GM12878 (cell line): ENCODE measurements around the gene SORCS2. TPM values are rescaled to one million over a fixed set of nuclear protein-coding genes. Genes with fewer than 3 reads are reported as not detected.

Source experiments
- ATAC-seq: fragments of 200-7000 bp; cut with Tn5 transposase; 3 replicates; pipeline ENCODE4 v1.9.1; 2020; ENCODE audit warnings: mild to moderate bottlenecking, moderate library complexity
- BruUV-seq: library from RNA; stranded (reverse); fragments of 400-500 nt; replicated peaks from 2 replicates; lab custom pipeline; 2021; lab: Mats Ljungman, UMichigan
- CTCF ChIA-PET: fragments of 300-600 bp; sonication (Branson Sonifier 250); formaldehyde crosslinking; extraction: SDS; loops from one replicate; lab custom pipeline; 2021; ENCODE audit warnings: inconsistent platforms; lab: Yijun Ruan, JAX
- POLR2A ChIA-PET: fragments of 350-600 bp; formaldehyde crosslinking; extraction: SDS; loops from one replicate; lab custom pipeline; 2021; ENCODE audit warnings: inconsistent platforms; lab: Charles Lee
- RAD21 ChIA-PET: fragments of 300-600 bp; sonication (Branson Sonifier 250); formaldehyde crosslinking; loops from one replicate; lab custom pipeline; 2023; ENCODE audit warnings: antibody characterized with exemption; ENCODE audit not compliant: unreplicated experiment; lab: Charles Lee
- SMC1A ChIA-PET: fragments of 300-600 bp; sonication (Branson Sonifier 250); formaldehyde crosslinking; loops from one replicate; lab custom pipeline; 2023; ENCODE audit not compliant: unreplicated experiment, uncharacterized antibody; lab: Charles Lee
- DNase-seq: peaks from one replicate; pipeline ENCODE4 v3.0.0-alpha.2; 2011; ENCODE audit warnings: low read depth, low spot score
- FAIRE-seq: peaks from 3 replicates; lab custom pipeline; 2011; peaks lifted over from hg19 to GRCh38; lab: Jason Lieb, UNC
- H2AFZ ChIP-seq: 2 replicates; pipeline ENCODE4 v1.6.0; 2011; ENCODE audit warnings: low read depth, low read length, control low read depth; ENCODE audit not compliant: control insufficient read depth
- H3K27ac ChIP-seq: 2 replicates; pipeline ENCODE4 v1.5.1; 2011; ENCODE audit warnings: control low read depth; ENCODE audit not compliant: control insufficient read depth, insufficient read depth
- H3K27me3 ChIP-seq, 2 experiments: replicated peaks in 1 of 2; 2 replicates each; pipeline versions ENCODE4 v1.6.0 to v1.6.1; 2011; ENCODE audit warnings: low read length in 1 of 2; ENCODE audit not compliant: control insufficient read depth in 2 of 2, insufficient read depth in 2 of 2
- H3K36me3 ChIP-seq, 2 experiments: 2 replicates each; pipeline ENCODE4 v1.5.1; 2011; ENCODE audit warnings: low read length in 1 of 2; ENCODE audit not compliant: control insufficient read depth in 2 of 2, insufficient read depth in 2 of 2
- H3K4me1 ChIP-seq: 2 replicates; pipeline ENCODE4 v1.6.1; 2011; ENCODE audit warnings: mild to moderate bottlenecking, low read length, moderate library complexity, mixed read lengths; ENCODE audit not compliant: control insufficient read depth, insufficient read depth
- H3K4me2 ChIP-seq: 2 replicates; pipeline ENCODE4 v1.6.0; 2011; ENCODE audit warnings: control low read depth; ENCODE audit not compliant: control insufficient read depth, insufficient read depth
- H3K4me3 ChIP-seq: fragments of 200-600 bp; sonication (generic); 2 replicates; pipeline ENCODE4 v1.5.1; 2016
- H3K79me2 ChIP-seq: 2 replicates; pipeline ENCODE4 v1.6.0; 2011; ENCODE audit warnings: low read length; ENCODE audit not compliant: control insufficient read depth, insufficient read depth
- H3K9ac ChIP-seq: 2 replicates; pipeline ENCODE4 v1.8.0; 2011; ENCODE audit warnings: low read length, control low read depth, mixed read lengths; ENCODE audit not compliant: control insufficient read depth, insufficient read depth
- H3K9me3 ChIP-seq: replicated peaks from 3 replicates; pipeline ENCODE4 v1.5.1; 2011; ENCODE audit warnings: mild to moderate bottlenecking, low read length; ENCODE audit not compliant: control insufficient read depth, insufficient read depth
- H4K20me1 ChIP-seq: 2 replicates; pipeline ENCODE4 v1.6.0; 2011; ENCODE audit not compliant: control insufficient read depth, insufficient read depth
- CBX5 ChIP-seq: sonication (generic); IDR thresholded peaks from 2 replicates; pipeline ENCODE4 v1.6.1; 2016; ENCODE audit warnings: low read depth, moderate library complexity, mild to moderate bottlenecking, inconsistent platforms
- CHD1 ChIP-seq: IDR thresholded peaks from 2 replicates; pipeline ENCODE4 v1.6.1; 2012; ENCODE audit warnings: low read depth, low read length, improper control_type of control experiment
- EP300 ChIP-seq, 2 experiments: fragments of 150-350 bp in 1 of 2; IDR thresholded peaks; 2 replicates each; pipeline ENCODE4 v1.6.1; 2011 to 2012; ENCODE audit warnings: low read depth in 2 of 2, low read length in 2 of 2, borderline replicate concordance in 1 of 2, improper control_type of control experiment in 1 of 2, inconsistent platforms in 1 of 2; ENCODE audit not compliant: control insufficient read depth in 1 of 2
- ETV6 ChIP-seq, 2 experiments: fragments of 450-650 bp in 1 of 2; IDR thresholded peaks in 1 of 2; conservative IDR thresholded peaks in 1 of 2; 2 replicates each; pipeline ENCODE4 v1.6.1; 2014; ENCODE audit warnings: antibody characterized with exemption in 1 of 2, borderline replicate concordance in 1 of 2, low read depth in 1 of 2, mild to moderate bottlenecking in 1 of 2, moderate library complexity in 1 of 2
- IRF5 ChIP-seq: fragments of 450-650 bp; IDR thresholded peaks from 2 replicates; pipeline ENCODE4 v1.6.1; 2017; ENCODE audit warnings: borderline replicate concordance
- JUND ChIP-seq: IDR thresholded peaks from 2 replicates; pipeline ENCODE4 v1.6.1; 2012; ENCODE audit warnings: low read depth, mild to moderate bottlenecking, low read length, improper control_type of control experiment, moderate library complexity
- KAT2A ChIP-seq: conservative IDR thresholded peaks from 2 replicates; pipeline ENCODE4 v1.6.1; 2011; ENCODE audit warnings: low read depth, low read length; ENCODE audit not compliant: control insufficient read depth
- NR2C2 ChIP-seq: IDR thresholded peaks from 2 replicates; pipeline ENCODE4 v1.6.1; 2011; ENCODE audit warnings: borderline replicate concordance, low read depth; ENCODE audit not compliant: control insufficient read depth, insufficient read length
- POLR2A ChIP-seq: IDR thresholded peaks from 2 replicates; pipeline ENCODE4 v1.6.1; 2011; ENCODE audit warnings: low read depth, mild to moderate bottlenecking, low read length
- POLR2AphosphoS5 ChIP-seq: IDR thresholded peaks from 2 replicates; pipeline ENCODE4 v1.6.1; 2011; ENCODE audit warnings: mild to moderate bottlenecking, low read length, inconsistent platforms
- RAD51 ChIP-seq: fragments of 450-650 bp; IDR thresholded peaks from 2 replicates; pipeline ENCODE4 v1.6.1; 2016; ENCODE audit warnings: moderate library complexity, mild to moderate bottlenecking, inconsistent platforms
- SKIL ChIP-seq: fragments of 450-650 bp; IDR thresholded peaks from 2 replicates; pipeline ENCODE4 v1.6.1; 2017; ENCODE audit warnings: mild to moderate bottlenecking, low read depth, inconsistent platforms; ENCODE audit not compliant: poor library complexity, severe bottlenecking
- SREBF2 ChIP-seq: IDR thresholded peaks from 2 replicates; pipeline ENCODE4 v1.6.1; 2012; ENCODE audit warnings: mild to moderate bottlenecking, low read length
- SRF ChIP-seq, 2 experiments: IDR thresholded peaks; 2 replicates each; pipeline ENCODE4 v1.6.1; 2011; ENCODE audit warnings: low read depth in 2 of 2, low read length in 2 of 2, mild to moderate bottlenecking in 1 of 2, moderate library complexity in 1 of 2
- STAT3 ChIP-seq: IDR thresholded peaks from 2 replicates; pipeline ENCODE4 v1.6.1; 2011; ENCODE audit warnings: low read depth, low read length, improper control_type of control experiment
- SUZ12 ChIP-seq: fragments of 200-600 bp; sonication (generic); IDR thresholded peaks from one replicate; pipeline ENCODE4 v1.6.1; 2018; ENCODE audit warnings: antibody characterized with exemption, mild to moderate bottlenecking; ENCODE audit not compliant: unreplicated experiment
- TCF7 ChIP-seq: IDR thresholded peaks from 2 replicates; pipeline ENCODE4 v1.6.1; 2014; ENCODE audit warnings: antibody characterized with exemption, borderline replicate concordance
- ZBTB33 ChIP-seq: fragments of 450-650 bp; IDR thresholded peaks from 2 replicates; pipeline ENCODE4 v1.6.1; 2017; ENCODE audit warnings: mild to moderate bottlenecking
- ZNF207 ChIP-seq: fragments of 450-650 bp; IDR thresholded peaks from 2 replicates; pipeline ENCODE4 v1.6.1; 2014; ENCODE audit warnings: antibody characterized with exemption, mild to moderate bottlenecking, borderline replicate concordance
- WGBS: methylation state at CpG from one replicate; pipeline ENCODE4 v1.1.6; 2016; ENCODE audit warnings: low lambda C conversion rate; ENCODE audit not compliant: insufficient replicate concordance, insufficient coverage; ENCODE audit errors: missing lambda C conversion rate; 5-methylcytosine and 5-hydroxymethylcytosine counted together
- in situ Hi-C: fragments of 300-500 bp; cut with MboI; formaldehyde crosslinking; loops from 9 replicates; pipeline ENCODE4 v1.14.3; 2018; ENCODE audit warnings: mixed read lengths
- intact Hi-C: fragments of 100-400 bp; cut with micrococcal nuclease; formaldehyde crosslinking; loops from one replicate; pipeline ENCODE4 v1.14.2; 2022; ENCODE audit not compliant: unreplicated experiment
- polyA plus RNA-seq, 11 experiments: library from polyadenylated mRNA; depleted of rRNA in 4 of 11; unstranded in 6 of 11; stranded (reverse) in 5 of 11; fragments of >200 nt; fragmentation: Nextera tagmentation in 4 of 11; fragmentation: Illumina TruSeq in 1 of 11; extraction: Ambion mirVana in 4 of 11; extraction: Trizol in 1 of 11; gene quantifications; 1 replicate in 1 of 11; 2 replicates in 10 of 11; pipeline versions ENCODE4 v1.2.1 to v1.2.3, GENCODE V29; 2011 to 2016; ENCODE audit warnings: inconsistent platforms in 2 of 11, missing spikeins in 2 of 11, low read depth in 1 of 11
- total RNA-seq, 4 experiments: library from RNA; depleted of rRNA in 3 of 4; stranded (reverse); fragments of >200 nt in 3 of 4; fragmentation: Illumina TruSeq in 1 of 4; extraction: Trizol in 1 of 4; gene quantifications; 2 replicates each; pipeline versions ENCODE4 v1.2.1 to v1.2.3, GENCODE V29; 2013 to 2021

SORCS2 gene
- total and polyA plus RNA-seq, 10 of the 15 experiments (the other 5 are each of a cell fraction or from before 2014, with no cell fraction given): 0.01 to 0.15 (median 0.05) TPM; not detected in 5

GRCh38 chr4:7330811-7331681 lies 138.7 kb downstream of the SORCS2 start:
- H3K27me3 ChIP-seq: peaks cover 0 to 1% of the 10 kb centered on the region in 2 experiments; a peak in 2 of 4 replicates
- BruUV-seq: no TSS peak
- RAD21 ChIA-PET: no interaction called here
- H3K9me3 ChIP-seq: no peaks in the 10 kb centered on the region
- H3K4me3 ChIP-seq: no peak overlapping the region
- no peak overlapping the region for H3K9ac ChIP-seq
- 24% methylated on average over 22 of the region's 22 CpGs for WGBS
- no peaks in the 10 kb centered on the region for H3K36me3 ChIP-seq
- H3K4me1 ChIP-seq: no peaks in the 10 kb centered on the region
- H2AFZ ChIP-seq: no peak overlapping the region
- H3K4me2 ChIP-seq: no peak overlapping the region
- H4K20me1 ChIP-seq: no peaks in the 10 kb centered on the region
- no peak for DNase-seq
- intact Hi-C loops: no loop called here
- SMC1A ChIA-PET: no interaction called here
- no peaks in the 10 kb centered on the region for H3K79me2 ChIP-seq
- FAIRE-seq: no peak
- in situ Hi-C loops: no loop called here
- no peak overlapping the region for H3K27ac ChIP-seq
- CTCF ChIA-PET: no interaction called here
- no peak for ATAC-seq
- POLR2A ChIA-PET: no interaction called here
- TF ChIP-seq SREBF2: no peak
- no peak for TF ChIP-seq CBX5
- no peak for TF ChIP-seq SUZ12
- no peak for TF ChIP-seq STAT3
- TF ChIP-seq RAD51: no peak
- TF ChIP-seq IRF5: no peak
- no peak for TF ChIP-seq CHD1
- no peak for TF ChIP-seq ZNF207
- no peak for TF ChIP-seq JUND
- TF ChIP-seq SKIL: no peak
- TF ChIP-seq ETV6 (conservative IDR thresholded peaks at IDR 0.05 in 1 of 2, IDR thresholded peaks at IDR 0.05 in 1 of 2; ENCODE audit: borderline replicate concordance in 1 of 2, low read depth in 1 of 2): no peak
- TF ChIP-seq SRF (IDR thresholded peaks at IDR 0.05; ENCODE audit: low read depth in 2 of 2, low read length in 2 of 2): no peak
- no peak for TF ChIP-seq TCF7
- TF ChIP-seq POLR2A: no peak
- TF ChIP-seq KAT2A: no peak
- no peak for TF ChIP-seq POLR2AphosphoS5
- no peak for TF ChIP-seq EP300 (IDR thresholded peaks at IDR 0.05; ENCODE audit: borderline replicate concordance in 1 of 2, control insufficient read depth in 1 of 2, low read depth in 2 of 2, low read length in 2 of 2)
- no peak for TF ChIP-seq NR2C2
- no peak for TF ChIP-seq ZBTB33
